HG02763 (cell line): Measurements from ENCODE around the gene PARS2.

Source experiments
- ATAC-seq: cut with Tn5 transposase; IDR thresholded peaks from one replicate; pipeline ENCODE4 v1.9.1; 2021; ENCODE audit warnings: mild to moderate bottlenecking, moderate library complexity; ENCODE audit not compliant: unreplicated experiment

PARS2 gene

GRCh38 chr1:54742282-54742681 is 22.0 kb downstream of the PARS2 start:
- no peak for ATAC-seq

DNA sequence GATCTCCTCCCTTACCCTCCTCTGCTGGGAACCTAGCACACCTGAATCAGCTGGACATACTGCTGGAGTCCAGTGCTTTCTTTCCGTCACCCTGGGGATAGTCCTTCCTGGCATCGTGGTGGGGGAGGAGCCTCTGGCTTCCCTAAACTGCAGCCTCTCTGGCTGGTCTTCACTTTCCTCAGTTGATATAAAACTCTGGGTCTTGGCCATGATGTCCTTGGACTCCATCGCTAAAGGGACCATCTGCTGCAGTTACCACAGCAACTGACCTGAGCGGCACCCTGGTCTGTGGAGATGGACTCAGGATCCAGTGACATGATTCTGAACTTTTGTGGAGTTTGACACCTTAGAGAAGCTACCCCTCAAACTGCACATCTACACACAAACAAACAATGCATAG is 22.8 kb downstream of the PARS2 start:
- ATAC-seq, result no peak

DNA sequence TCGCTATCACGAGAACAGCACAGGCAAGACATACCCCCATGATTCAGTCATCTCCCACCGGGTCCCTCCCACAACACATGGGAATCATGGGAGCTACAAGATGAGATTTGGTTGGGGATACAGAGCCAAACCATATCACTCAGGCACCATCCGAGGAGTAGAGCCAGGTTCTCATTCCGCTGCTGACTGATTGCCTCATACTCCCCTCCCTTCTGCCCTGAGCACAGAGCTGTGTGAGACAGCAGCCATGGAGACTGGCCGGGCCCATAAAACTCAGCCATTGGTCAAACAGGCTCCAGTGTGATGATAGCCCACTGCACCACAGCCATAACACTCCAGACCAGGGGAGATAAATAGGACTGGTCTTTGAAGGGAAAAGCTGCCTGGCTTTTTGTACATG is 26.1 kb downstream of the PARS2 start:
- ATAC-seq, result no peak

GRCh38 chr1:54736685-54737084 is 27.6 kb downstream of the PARS2 start:
- no peak for ATAC-seq

GRCh38 chr1:54728027-54728426 is 36.3 kb downstream of the PARS2 start:
- ATAC-seq, result no peak

- ATAC-seq, result no peak
Measured at GRCh38 chr1:54724771-54725170, 39.6 kb downstream of the PARS2 start.

- no peak for ATAC-seq
Measured at GRCh38 chr1:54723985-54724384, 40.3 kb downstream of the PARS2 start.

DNA sequence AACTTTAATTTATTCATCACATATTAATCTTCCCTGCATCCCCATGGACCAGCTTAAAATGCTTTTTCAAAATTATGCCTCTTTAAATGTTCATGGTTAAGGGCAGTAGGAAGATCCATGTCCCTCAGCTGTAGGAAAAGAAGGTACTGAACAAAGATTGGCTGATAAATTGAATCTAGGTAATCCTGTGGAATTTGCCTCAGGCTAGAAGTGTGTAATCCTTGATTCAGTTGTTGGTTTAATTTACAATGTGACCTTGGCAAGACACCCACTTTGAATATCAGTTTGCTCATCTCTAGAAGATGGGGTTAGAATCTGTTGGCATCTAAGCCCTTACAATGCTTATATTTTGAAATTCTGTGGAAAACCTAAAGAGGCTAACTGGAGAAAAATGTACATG is 42.6 kb downstream of the PARS2 start:
- ATAC-seq, result no peak

- no peak for ATAC-seq
Measured at GRCh38 chr1:54716299-54717047, 47.9 kb downstream of the PARS2 start.

GRCh38 chr1:54715493-54716298 is 48.6 kb downstream of the PARS2 start, which contains the start of gene TTC4:
TSS of gene TTC4 (plus strand) at chr1:54715861. CDS start at chr1:54715909, 48 bp downstream.
- ATAC-seq, result peak; percentile 95

- no peak for ATAC-seq
Measured at GRCh38 chr1:54714881-54715492, 49.3 kb downstream of the PARS2 start.

GRCh38 chr1:54711536-54711935 is 52.8 kb downstream of the PARS2 start:
- no peak for ATAC-seq

DNA sequence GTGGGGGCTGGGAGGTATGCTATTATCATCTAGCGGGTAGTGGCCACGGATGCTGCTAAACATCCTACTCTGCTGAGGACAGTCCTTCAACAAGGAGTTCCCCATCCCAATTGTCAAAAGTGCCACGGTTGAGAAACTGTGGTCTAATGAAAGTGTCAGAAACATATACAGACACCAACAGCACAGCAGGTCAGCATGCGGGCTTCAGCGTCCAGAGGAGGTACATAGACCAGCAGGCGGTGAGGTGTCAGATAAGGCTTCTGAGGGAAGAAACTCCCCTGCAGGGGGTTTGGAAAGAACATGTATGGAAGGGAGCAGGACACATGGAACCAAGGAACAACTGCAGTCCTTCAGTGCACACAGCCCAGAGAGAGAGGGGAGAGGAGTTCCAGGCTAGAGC is 53.5 kb downstream of the PARS2 start:
- ATAC-seq, result no peak

DNA sequence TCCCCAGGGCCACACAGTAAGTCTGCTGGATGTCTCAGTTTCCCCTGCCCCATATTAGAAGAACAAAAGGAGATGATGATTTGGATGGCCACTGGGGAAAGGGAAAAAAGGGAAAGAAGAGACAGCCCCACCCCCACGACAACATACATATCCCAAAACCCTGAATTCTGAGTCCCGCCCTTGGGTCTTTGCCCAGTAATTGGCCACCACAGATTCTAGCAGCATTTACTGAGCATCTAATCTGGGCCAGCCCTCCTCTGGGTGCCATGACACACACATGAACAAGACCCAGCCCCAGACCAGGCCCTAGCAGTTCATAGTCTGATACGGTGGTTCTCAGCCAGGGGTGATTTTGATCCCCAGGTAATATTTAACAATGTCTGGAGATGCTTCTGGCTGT is 53.9 kb downstream of the PARS2 start:
- no peak for ATAC-seq

- no peak for ATAC-seq
Measured at GRCh38 chr1:54709547-54710292, 54.6 kb downstream of the PARS2 start.

DNA sequence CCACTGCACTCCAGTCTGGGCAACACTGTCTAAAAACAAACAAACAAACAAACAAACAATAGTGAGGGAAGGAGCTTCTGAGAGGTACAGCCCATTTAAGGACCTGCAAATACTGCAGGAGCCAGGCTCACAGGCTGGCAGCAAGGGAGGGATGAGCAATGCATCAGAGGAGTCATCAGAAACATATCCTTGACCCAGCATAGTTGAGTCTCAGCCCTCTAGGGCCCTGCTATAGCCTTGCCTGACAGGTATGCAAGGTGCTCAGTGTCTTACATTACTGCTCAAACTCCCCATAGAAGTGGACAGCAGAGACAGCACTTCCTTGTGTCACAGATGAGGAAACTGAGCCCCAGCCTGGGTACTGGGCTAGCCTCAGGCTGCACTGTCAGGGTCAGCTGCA is 55.9 kb downstream of the PARS2 start:
- no peak for ATAC-seq
